Heart left ventricle (tissue), 16 donors: ENCODE data around the gene PRKAG3. TPM values are rescaled to one million over a fixed set of nuclear protein-coding genes. Genes with fewer than 3 reads are reported as not detected.

ENCODE experiments used
- ATAC-seq, 4 donors: fragments of 200-7000 bp; cut with Tn5 transposase; one replicate each; pipeline ENCODE4 v1.9.1; 2020 to 2022; ENCODE audit warnings: moderate library complexity in 4 of 4, mild to moderate bottlenecking in 3 of 4, moderate number of reproducible peaks in 1 of 4
- DNase-seq, 5 donors: peaks; one replicate each; pipeline ENCODE4 v3.0.0-alpha.2; 2020
- H3K27ac ChIP-seq, 12 donors: fragments of 200-600 bp; sonication (generic) in 4 of 12; one replicate each; pipeline versions ENCODE4 v1.5.0 to v1.8.0; 2016 to 2022; ENCODE audit warnings: mild to moderate bottlenecking in 2 of 12
- H3K27me3 ChIP-seq, 9 donors: fragments of 200-600 bp; sonication (generic) in 2 of 9; one replicate each; pipeline versions ENCODE4 v1.5.1 to v1.8.0; 2016 to 2022; ENCODE audit warnings: mild to moderate bottlenecking in 3 of 9
- H3K36me3 ChIP-seq, 9 donors: fragments of 200-600 bp; sonication (generic) in 2 of 9; one replicate each; pipeline versions ENCODE4 v1.5.0 to v1.8.0; 2018 to 2022; ENCODE audit warnings: mild to moderate bottlenecking in 2 of 9
- H3K4me1 ChIP-seq, 12 donors: fragments of 200-600 bp; sonication (generic) in 4 of 12; one replicate each; pipeline versions ENCODE4 v1.5.0 to v1.8.0; 2016 to 2022; ENCODE audit warnings: mild to moderate bottlenecking in 3 of 12
- H3K4me3 ChIP-seq, 12 donors: fragments of 200-600 bp; sonication (generic) in 4 of 12; one replicate each; pipeline versions ENCODE4 v1.5.0 to v1.8.0; 2017 to 2022; ENCODE audit warnings: mild to moderate bottlenecking in 9 of 12, moderate library complexity in 4 of 12
- H3K9me3 ChIP-seq, 12 donors: fragments of 200-600 bp; sonication (generic) in 4 of 12; one replicate each; pipeline versions ENCODE4 v1.5.0 to v1.8.0; 2016 to 2022; ENCODE audit warnings: mild to moderate bottlenecking in 1 of 12
- POLR2A ChIP-seq, 2 donors: fragments of 450-650 bp; IDR thresholded peaks; one replicate each; pipeline ENCODE4 v1.6.1; 2017; ENCODE audit warnings: antibody characterized with exemption in 2 of 2, mild to moderate bottlenecking in 2 of 2, moderate library complexity in 2 of 2
- WGBS, 4 donors: extraction: QIAGEN DNeasy Blood & Tissue Kit in 2 of 4; methylation state at CpG; one replicate each; pipeline versions ENCODE4 v1.1.5 to v1.1.7; 2013 to 2018; 5-methylcytosine and 5-hydroxymethylcytosine counted together
- intact Hi-C, 10 donors: fragments of 100-400 bp; cut with DNase I; formaldehyde crosslinking; loops; one replicate each; pipeline versions ENCODE4 v1.11.1 to v1.14.2; 2022
- polyA plus RNA-seq, 2 donors: library from polyadenylated mRNA; stranded (reverse); fragments of 200-250 nt; gene quantifications; one replicate each; pipeline ENCODE4 v1.2.3, GENCODE V29; 2013
- total RNA-seq, 9 donors: library from RNA; depleted of rRNA in 2 of 9; stranded (reverse); fragments of >200 nt in 2 of 9; fragmentation: NEBNext Ultra II Directional in 3 of 9; extraction: Animal tissue kit (Norgen Biotek cat#: 25700) in 3 of 9; gene quantifications; one replicate each; pipeline versions ENCODE4 v1.1.0 to v1.2.4, GENCODE V29; 2016 to 2023
- TF ChIP-seq, protein P1 (sequence below), 12 donors: fragments of 200-600 bp; sonication (generic) in 4 of 12; IDR thresholded peaks; one replicate each; pipeline versions ENCODE4 v1.5.0 to v1.8.0; 2018 to 2022; ENCODE audit warnings: antibody characterized with exemption in 12 of 12, mild to moderate bottlenecking in 5 of 12
- donor health status: ischemic (EF 13 %, LVEDD 7.1; RV severe dilation, severe dysfunction).
- donor health status: healthy with polysubstance abuse.
- donor health status: DM: no; HTN: yes; CAD: no.
- donor health status: DM: no; HTN: no; CAD: no.
- donor health status: ischemic (EF 25% LVEDD 6.9; RV normal size, moderate dysfunction).
- donor health status: ischemic (EF 25% LVEDD 5.7; RV mildly dilated, moderate dysfunction).
- donor health status: healthy.
- donor health status: DM: yes; HTN: yes; CAD: no.
- donor health status: ischemic (EF 35%, LVEDD 5.7; RV mildly dilated, moderate dysfunction).
- donor health status: nonischemic (EF 11% LVEDD 7.7; RV severe dilation, severe dysfunction).
- donor health status: DM: yes; HTN: yes; CAD: no.
- donor health status: PGD.
- donor health status: ischemic (EF 29% LVEDD 5.4; RV normal size, mild dysfunction).
- donor health status: nonischemic (EF 23%, LVEDD 6.1; RV moderate dilation, normal function).

The PRKAG3 gene
- total and polyA plus RNA-seq, 11 donors: 0.06 TPM; not detected in 10

DNA sequence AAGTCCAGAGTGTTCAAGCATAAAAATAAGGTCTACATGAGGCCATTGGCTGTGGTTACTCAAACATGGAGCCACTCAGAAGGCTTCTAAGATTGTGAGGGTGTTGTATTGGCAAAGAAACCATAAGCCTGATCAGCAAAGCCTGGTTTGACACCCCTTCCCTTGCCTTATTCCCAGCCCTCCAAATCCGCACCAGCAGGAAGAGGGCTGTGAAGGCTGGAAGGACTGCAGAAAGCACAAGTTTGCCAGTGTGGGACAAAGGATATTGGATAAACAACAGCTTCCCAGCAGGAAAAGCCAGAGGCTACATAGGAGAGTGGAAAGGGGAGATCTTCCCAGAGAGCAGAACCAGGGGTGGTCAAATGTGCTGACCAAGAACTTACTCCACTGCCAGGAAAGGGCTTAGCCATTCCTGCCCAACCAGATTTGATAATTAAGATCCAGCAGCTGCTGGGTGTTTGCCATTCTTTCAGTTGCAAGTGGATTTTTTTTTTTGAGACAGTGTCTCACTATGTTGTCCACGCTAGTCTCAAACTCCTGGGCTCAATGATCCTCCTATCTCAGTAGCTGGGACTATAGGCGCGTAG, 1.5 kb upstream of the PRKAG3 start:
- no peak for TF ChIP-seq POLR2A (IDR thresholded peaks at IDR 0.05)
- TF ChIP-seq, protein P1, sequence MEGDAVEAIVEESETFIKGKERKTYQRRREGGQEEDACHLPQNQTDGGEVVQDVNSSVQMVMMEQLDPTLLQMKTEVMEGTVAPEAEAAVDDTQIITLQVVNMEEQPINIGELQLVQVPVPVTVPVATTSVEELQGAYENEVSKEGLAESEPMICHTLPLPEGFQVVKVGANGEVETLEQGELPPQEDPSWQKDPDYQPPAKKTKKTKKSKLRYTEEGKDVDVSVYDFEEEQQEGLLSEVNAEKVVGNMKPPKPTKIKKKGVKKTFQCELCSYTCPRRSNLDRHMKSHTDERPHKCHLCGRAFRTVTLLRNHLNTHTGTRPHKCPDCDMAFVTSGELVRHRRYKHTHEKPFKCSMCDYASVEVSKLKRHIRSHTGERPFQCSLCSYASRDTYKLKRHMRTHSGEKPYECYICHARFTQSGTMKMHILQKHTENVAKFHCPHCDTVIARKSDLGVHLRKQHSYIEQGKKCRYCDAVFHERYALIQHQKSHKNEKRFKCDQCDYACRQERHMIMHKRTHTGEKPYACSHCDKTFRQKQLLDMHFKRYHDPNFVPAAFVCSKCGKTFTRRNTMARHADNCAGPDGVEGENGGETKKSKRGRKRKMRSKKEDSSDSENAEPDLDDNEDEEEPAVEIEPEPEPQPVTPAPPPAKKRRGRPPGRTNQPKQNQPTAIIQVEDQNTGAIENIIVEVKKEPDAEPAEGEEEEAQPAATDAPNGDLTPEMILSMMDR (IDR thresholded peaks at IDR 0.05): no peak
- 66 to 83% (median 68%) methylated on average over 4 of the region's 4 CpGs for WGBS, 4 donors
- Histone ChIP-seq H3K27ac (peak overlapping the region; percentile 7 to 90 (median 66)), H3K9me3 (peaks cover 0 to 12% (median 5%) of the 10 kb centered on the region in 12 donors), H3K4me1 (peaks cover 0 to 32% (median 6%) of the 10 kb centered on the region in 12 donors), H3K27me3 (peaks cover 0 to 37% (median 0%) of the 10 kb centered on the region in 9 donors), H3K4me3 (no peak overlapping the region), H3K36me3 (no peaks in the 10 kb centered on the region)
- intact Hi-C loops: loop anchor here in 1 of 10 donors (5.0 kb wide), 1 partner anchor 86 kb away; no protein-coding TSS in a partner anchor
- DNase-seq (no peak), ATAC-seq (no peak)

DNA sequence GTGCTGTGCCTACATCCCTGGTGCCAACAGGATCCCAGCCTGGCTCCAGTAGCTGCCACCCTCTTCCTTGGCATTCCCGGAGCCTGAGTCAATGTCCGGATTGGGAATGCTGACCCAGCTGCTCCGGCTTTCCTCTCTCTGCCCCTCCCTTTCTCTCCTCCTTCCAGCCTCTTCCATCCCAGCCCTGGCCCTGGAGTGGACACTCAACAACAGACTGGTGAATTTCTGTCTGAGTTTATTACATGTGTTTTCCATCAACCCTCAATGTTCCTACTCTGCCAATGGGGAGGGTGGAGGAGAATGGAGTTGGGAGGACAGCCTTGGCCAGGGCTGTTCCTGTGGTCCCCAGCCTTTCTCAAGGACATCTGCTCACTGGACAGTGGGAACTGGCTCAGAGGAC, 917 bp upstream of the PRKAG3 start:
- peak; percentile 80 to 81 (median 80) for ATAC-seq
- TF ChIP-seq, protein P1 (IDR thresholded peaks at IDR 0.05): no peak
- TF ChIP-seq POLR2A (IDR thresholded peaks at IDR 0.05): no peak
- intact Hi-C loops: loop anchor here in 1 of 10 donors (5.0 kb wide), 1 partner anchor 85 kb away; no protein-coding TSS in a partner anchor
- peak in 3 of 5 donors; percentile 26 to 76 (median 62) for DNase-seq
- WGBS, 4 donors: 42 to 66% (median 53%) methylated on average over 3 of the region's 3 CpGs
- Histone ChIP-seq H3K4me1 (peaks cover 0 to 32% (median 6%) of the 10 kb centered on the region in 12 donors), H3K27ac (peak overlapping the region; percentile 17 to 90 (median 68)), H3K4me3 (no peak overlapping the region), H3K9me3 (peaks cover 0 to 8% (median 3%) of the 10 kb centered on the region in 12 donors), H3K27me3 (peaks cover 0 to 40% (median 0%) of the 10 kb centered on the region in 9 donors), H3K36me3 (no peaks in the 10 kb centered on the region)

DNA sequence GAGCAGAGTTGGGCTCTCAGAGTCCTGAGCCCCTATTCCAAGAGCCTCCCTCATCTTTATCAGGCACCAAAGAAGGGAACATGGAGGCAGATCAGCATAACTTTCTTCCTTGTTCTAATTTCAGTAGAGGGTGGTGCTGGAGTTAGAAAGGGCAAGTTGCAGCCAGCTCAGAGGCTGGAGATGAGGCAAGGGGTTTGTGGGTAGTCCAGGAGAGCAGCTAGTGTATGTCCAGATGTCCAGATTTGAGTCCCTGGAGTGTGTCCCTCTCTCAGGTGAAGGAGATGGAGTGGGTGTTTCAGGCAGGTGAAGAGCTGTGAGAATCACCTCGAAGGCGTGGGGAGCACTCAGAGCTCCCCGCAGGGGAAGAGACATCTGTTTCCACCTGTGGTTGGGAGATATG, 478 bp upstream of the PRKAG3 start:
- ATAC-seq: peak in 3 of 4 donors; percentile 17 to 31 (median 29)
- Histone ChIP-seq H3K36me3 (no peaks in the 10 kb centered on the region), H3K9me3 (peaks cover 0 to 3% (median under 1%) of the 10 kb centered on the region in 12 donors), H3K4me3 (no peak overlapping the region), H3K27me3 (peaks cover 0 to 40% (median 0%) of the 10 kb centered on the region in 9 donors), H3K4me1 (peaks cover 0 to 32% (median 6%) of the 10 kb centered on the region in 12 donors), H3K27ac (peak overlapping the region; percentile 17 to 90 (median 68))
- no peak for DNase-seq
- WGBS, 4 donors: 65 to 84% (median 76%) methylated on average over 3 of the region's 3 CpGs
- TF ChIP-seq POLR2A (IDR thresholded peaks at IDR 0.05): no peak
- TF ChIP-seq, protein P1 (IDR thresholded peaks at IDR 0.05): no peak
- intact Hi-C loops: loop anchor here in 1 of 10 donors (5.0 kb wide), 1 partner anchor 85 kb away; no protein-coding TSS in a partner anchor

DNA sequence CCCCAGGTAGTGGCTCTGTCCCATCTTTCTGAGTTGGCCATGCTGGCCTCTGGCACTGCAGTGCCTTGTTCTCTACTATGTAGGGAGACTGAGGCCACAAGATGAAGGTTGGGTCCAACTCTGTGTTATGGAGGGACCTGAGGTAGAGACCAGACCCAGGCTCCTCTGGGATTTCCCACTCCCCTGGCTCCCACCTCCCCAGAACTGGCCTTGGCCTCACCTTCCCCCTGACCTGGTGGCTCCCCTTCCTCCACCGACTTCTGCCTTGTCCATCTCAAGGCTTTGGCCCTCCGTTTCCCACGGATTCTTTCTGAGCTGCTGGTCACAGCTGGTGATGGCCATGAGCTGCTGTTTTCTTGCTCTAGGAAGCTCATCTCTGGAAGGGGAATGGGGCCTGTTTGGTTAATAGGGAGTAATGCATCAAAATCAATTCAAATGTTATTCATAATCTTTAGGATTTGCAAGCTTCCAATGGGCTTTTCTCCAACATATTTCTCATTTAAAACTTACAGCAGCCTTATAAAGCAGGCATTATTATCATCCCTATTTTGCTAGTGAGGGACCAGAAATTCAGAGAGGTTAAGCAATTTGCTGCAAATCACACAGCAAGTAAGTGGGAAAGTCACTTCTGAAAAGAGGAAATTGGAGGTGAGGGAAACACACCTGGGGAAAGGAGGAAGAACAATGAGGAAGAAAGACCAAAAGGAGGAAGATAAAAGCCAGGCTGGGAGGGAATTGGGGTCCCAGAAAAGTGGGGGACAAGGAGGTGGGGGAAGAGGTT, 887 bp downstream of the PRKAG3 start:
- no peak for TF ChIP-seq POLR2A (IDR thresholded peaks at IDR 0.05)
- TF ChIP-seq, protein P1 (IDR thresholded peaks at IDR 0.05): no peak
- H3K27me3 ChIP-seq: peaks cover 0 to 32% (median 0%) of the 10 kb centered on the region in 9 donors
- 72 to 82% (median 74%) methylated on average over 3 of the region's 3 CpGs for WGBS, 4 donors
- no peak for ATAC-seq
- intact Hi-C loops: loop anchor here in 1 of 10 donors (5.0 kb wide), 1 partner anchor 83 kb away; no protein-coding TSS in a partner anchor
- H3K4me3 ChIP-seq: no peak overlapping the region
- H3K27ac ChIP-seq: peak overlapping the region in 7 of 12 donors; percentile 34 to 90 (median 74)
- no peaks in the 10 kb centered on the region for H3K36me3 ChIP-seq
- no peak for DNase-seq
- H3K4me1 ChIP-seq: peaks cover 0 to 32% (median 6%) of the 10 kb centered on the region in 12 donors
- no peaks in the 10 kb centered on the region for H3K9me3 ChIP-seq
